A549 (cell line): Measurements from ENCODE around the gene MFN2. TPM values are rescaled to one million over a fixed set of nuclear protein-coding genes. Genes with fewer than 3 reads are reported as not detected.
A peak's percentile ranks its signal among the peaks of the same experiment; 100 is the strongest.
"Not testable (repeated sequence)": the region's sequence is repeated elsewhere in the genome, so short reads cannot be mapped to it uniquely, and the experiment has no call there.

ENCODE experiments used
- ATAC-seq, 2 experiments: fragments of 200-7000 bp in 1 of 2; fragments of >200 bp in 1 of 2; cut with Nextera tagmentation in 1 of 2; cut with Tn5 transposase in 1 of 2; 3 replicates each; pipeline versions ENCODE4 v1.8.0 to v1.9.1; 2018 to 2020; ENCODE audit warnings: mild to moderate bottlenecking in 1 of 2, moderate library complexity in 1 of 2
- CTCF ChIA-PET: fragments of 300-600 bp; sonication (Branson Sonifier 250); formaldehyde crosslinking; extraction: SDS; loops from one replicate; lab custom pipeline; 2021; ENCODE audit warnings: antibody characterized with exemption, inconsistent platforms; lab: Yijun Ruan, JAX
- POLR2A ChIA-PET: fragments of 350-600 bp; formaldehyde crosslinking; extraction: SDS; loops from one replicate; lab custom pipeline; 2021; ENCODE audit warnings: antibody characterized with exemption, inconsistent platforms; lab: Yijun Ruan, JAX
- DNase-seq, 2 experiments: peaks; one replicate each; pipeline versions ENCODE4 v3.0.0 to v3.0.0-alpha.2; 2011 to 2016; ENCODE audit warnings: low read depth in 1 of 2, low spot score in 1 of 2
- FAIRE-seq: peaks from 2 replicates; lab custom pipeline; 2011; peaks lifted over from hg19 to GRCh38; lab: Jason Lieb, UNC
- H3K27ac ChIP-seq, 2 experiments: fragments of >200 bp; sonication (Bioruptor Twin); formaldehyde crosslinking; 3 replicates each; pipeline ENCODE4 v1.5.1; 2016 to 2017
- H3K4me1 ChIP-seq: fragments of >200 bp; sonication (Bioruptor Twin); formaldehyde crosslinking; 3 replicates; pipeline ENCODE4 v1.6.1; 2016
- H3K4me2 ChIP-seq: fragments of >200 bp; sonication (Bioruptor Twin); formaldehyde crosslinking; 3 replicates; pipeline ENCODE4 v1.6.1; 2016
- H3K4me3 ChIP-seq: fragments of >200 bp; sonication (Bioruptor Twin); formaldehyde crosslinking; 3 replicates; pipeline ENCODE4 v1.5.1; 2016
- H3K9me3 ChIP-seq: fragments of >200 bp; sonication (Bioruptor Twin); formaldehyde crosslinking; 3 replicates; pipeline ENCODE4 v1.6.1; 2016
- BHLHE40 ChIP-seq: IDR thresholded peaks from 2 replicates; pipeline ENCODE4 v1.6.1; 2012; ENCODE audit warnings: low read depth, low read length, inconsistent platforms
- CBX8 ChIP-seq: fragments of 200-600 bp; sonication (generic); IDR thresholded peaks from 2 replicates; pipeline ENCODE4 v1.6.1; 2016
- CTCF ChIP-seq: fragments of >200 bp; sonication (Bioruptor Twin); formaldehyde crosslinking; IDR thresholded peaks from 3 replicates; pipeline ENCODE4 v1.5.1; 2016
- ELK1 ChIP-seq: fragments of 150-350 bp; IDR thresholded peaks from 2 replicates; pipeline ENCODE4 v1.6.1; 2014; ENCODE audit warnings: low read depth, mild to moderate bottlenecking, low read length
- ESRRA ChIP-seq: fragments of 150-350 bp; IDR thresholded peaks from 2 replicates; pipeline ENCODE4 v1.6.1; 2014; ENCODE audit warnings: mild to moderate bottlenecking, low read length, borderline replicate concordance
- FOSB ChIP-seq: fragments of 250-450 bp; sonication (Bioruptor Pico); IDR thresholded peaks from 2 replicates; pipeline ENCODE4 v1.5.0; 2020; ENCODE audit warnings: mild to moderate bottlenecking, moderate library complexity
- FOXS1 ChIP-seq: fragments of 250-450 bp; sonication (Bioruptor Pico); IDR thresholded peaks from 2 replicates; pipeline ENCODE4 v1.5.0; 2020; ENCODE audit warnings: mild to moderate bottlenecking, moderate library complexity
- HEYL ChIP-seq: fragments of 250-450 bp; sonication (Bioruptor Pico); IDR thresholded peaks from 2 replicates; pipeline ENCODE4 v1.8.0; 2021; ENCODE audit warnings: mild to moderate bottlenecking, moderate library complexity
- HMGXB4 ChIP-seq: fragments of 250-450 bp; sonication (Bioruptor Pico); IDR thresholded peaks from 2 replicates; pipeline ENCODE4 v1.5.0; 2021; ENCODE audit warnings: mild to moderate bottlenecking, moderate library complexity, borderline replicate concordance
- HOXB13 ChIP-seq: fragments of 250-450 bp; sonication (Bioruptor Pico); IDR thresholded peaks from 2 replicates; pipeline ENCODE4 v1.5.0; 2020; ENCODE audit warnings: low read depth, mild to moderate bottlenecking, moderate library complexity
- JUN ChIP-seq, 2 experiments: fragments of >200 bp; sonication (Bioruptor Twin); formaldehyde crosslinking; IDR thresholded peaks; 2 replicates in 1 of 2; 3 replicates in 1 of 2; pipeline ENCODE4 v1.6.1; 2016 to 2017
- KDM1A ChIP-seq: fragments of 200-600 bp; sonication (generic); IDR thresholded peaks from 2 replicates; pipeline ENCODE4 v1.6.1; 2016; ENCODE audit warnings: low read depth, mild to moderate bottlenecking
- MAX ChIP-seq: IDR thresholded peaks from 2 replicates; pipeline ENCODE4 v1.6.1; 2012
- MAZ ChIP-seq: fragments of 150-350 bp; IDR thresholded peaks from 2 replicates; pipeline ENCODE4 v1.6.1; 2014; ENCODE audit warnings: antibody characterized with exemption, low read depth, low read length, borderline replicate concordance
- MYC ChIP-seq: IDR thresholded peaks from 2 replicates; pipeline ENCODE4 v1.6.1; 2012; ENCODE audit warnings: mild to moderate bottlenecking, inconsistent platforms, low read length, improper control_type of control experiment, borderline replicate concordance
- RAD21 ChIP-seq, 2 experiments: fragments of >200 bp in 1 of 2; sonication (Bioruptor Twin) in 1 of 2; formaldehyde crosslinking in 1 of 2; IDR thresholded peaks in 1 of 2; conservative IDR thresholded peaks in 1 of 2; 2 replicates in 1 of 2; 3 replicates in 1 of 2; pipeline ENCODE4 v1.6.1; 2012 to 2018; ENCODE audit warnings: inconsistent platforms in 1 of 2
- RARB ChIP-seq: fragments of 250-450 bp; sonication (Bioruptor Pico); IDR thresholded peaks from 2 replicates; pipeline ENCODE4 v1.8.0; 2021; ENCODE audit warnings: mild to moderate bottlenecking, moderate library complexity
- RNF2 ChIP-seq: fragments of 200-600 bp; sonication (generic); IDR thresholded peaks from 2 replicates; pipeline ENCODE4 v1.6.1; 2016; ENCODE audit warnings: low read depth, mild to moderate bottlenecking, antibody characterized with exemption, moderate library complexity, borderline replicate concordance
- SMC3 ChIP-seq: fragments of >200 bp; sonication (Bioruptor Twin); formaldehyde crosslinking; IDR thresholded peaks from 3 replicates; pipeline ENCODE4 v1.6.1; 2018; ENCODE audit warnings: inconsistent platforms
- TFCP2L1 ChIP-seq: fragments of 250-450 bp; sonication (Bioruptor Pico); IDR thresholded peaks from 2 replicates; pipeline ENCODE4 v1.5.0; 2021; ENCODE audit warnings: mild to moderate bottlenecking
- ZC3H11A ChIP-seq: fragments of 450-650 bp; IDR thresholded peaks from 2 replicates; pipeline ENCODE4 v1.6.1; 2014; ENCODE audit warnings: antibody characterized with exemption, mild to moderate bottlenecking
- ZFP36 ChIP-seq: fragments of 450-650 bp; IDR thresholded peaks from 2 replicates; pipeline ENCODE4 v1.6.1; 2014; ENCODE audit warnings: borderline replicate concordance; ENCODE audit not compliant: partially characterized antibody
- WGBS: methylation state at CpG from one replicate; pipeline ENCODE4 v1.1.6; 2017; ENCODE audit errors: missing lambda C conversion rate; 5-methylcytosine and 5-hydroxymethylcytosine counted together
- polyA plus RNA-seq, 4 experiments: library from polyadenylated mRNA; depleted of rRNA in 3 of 4; stranded (reverse); fragments of >200 nt; fragmentation: RNase III in 1 of 4; extraction: RNeasy Plus Mini Kit Qiagen cat#74134 plus additional on column Dnase treatment in 1 of 4; gene quantifications; 2 replicates in 3 of 4; 3 replicates in 1 of 4; pipeline ENCODE4 v1.2.3, GENCODE V29; 2011 to 2017

The MFN2 gene
- polyA plus RNA-seq, 2 of the 4 experiments (the other 2 are of a cell fraction), result 34.7 to 36.8 TPM

GRCh38 chr1:12031039-12031980 is 51.1 kb downstream of the MFN2 start:
- no peak overlapping the region for H3K4me3 ChIP-seq
- H3K27ac ChIP-seq, result no peak overlapping the region
- H3K4me2 ChIP-seq, result no peak overlapping the region
- ChIA-PET CTCF (interaction anchor here (0.6 to 1.9 kb wide), 14 partner anchors 9 to 1487 kb away, joined by 3 to 6 read pairs (median 4); no protein-coding TSS in a partner anchor), POLR2A (interaction anchor here (0.6 kb wide), 1 partner anchor 10 kb away, joined by 4 read pairs; no protein-coding TSS in a partner anchor)
- no peaks in the 10 kb centered on the region for H3K9me3 ChIP-seq
- TF ChIP-seq CTCF (peak; percentile 42), BHLHE40 (no peak), SMC3 (0 out of 3 replicates have a peak, but pooled peaks have one; percentile 8), RAD21 (conservative IDR thresholded peaks at IDR 0.05 in 1 of 2, IDR thresholded peaks at IDR 0.05 in 1 of 2) (peak; percentile 45 to 60; a peak in 4 of 5 replicates)
- FAIRE-seq (no peak), DNase-seq (peak; percentile 28 to 45), ATAC-seq (peak; percentile 90 to 94)
- WGBS, result 82% methylated on average over 8 of the region's 20 CpGs
- no peaks in the 10 kb centered on the region for H3K4me1 ChIP-seq

- Histone ChIP-seq H3K4me1 (no peaks in the 10 kb centered on the region), H3K9me3 (no peaks in the 10 kb centered on the region), H3K27ac (no peak overlapping the region), H3K4me3 (no peak overlapping the region), H3K4me2 (no peak overlapping the region)
- FAIRE-seq (no peak), DNase-seq (no peak), ATAC-seq (no peak)
- ChIA-PET POLR2A (no interaction called here), CTCF (interaction anchor here (0.5 to 1.9 kb wide), 4 partner anchors 11 to 781 kb away, joined by 3 to 4 read pairs (median 4); no protein-coding TSS in a partner anchor)
- TF ChIP-seq MAX, result no peak
- TF ChIP-seq ZFP36, result no peak
- no peak for TF ChIP-seq CBX8
- TF ChIP-seq JUN (IDR thresholded peaks at IDR 0.05), result no peak
- no peak for TF ChIP-seq KDM1A
- TF ChIP-seq HOXB13, result no peak
- no peak for TF ChIP-seq ESRRA
- TF ChIP-seq RAD21 (conservative IDR thresholded peaks at IDR 0.05 in 1 of 2, IDR thresholded peaks at IDR 0.05 in 1 of 2), result no peak
- no peak for TF ChIP-seq ZC3H11A
- no peak for TF ChIP-seq FOSB
- no peak for TF ChIP-seq HEYL (CRISPR knock-in tag)
- no peak for TF ChIP-seq SMC3
- WGBS, result 87% methylated on average over 8 of the region's 10 CpGs
These were observed 51.9 kb downstream of the MFN2 start for GRCh38 chr1:12032161-12032621.

GRCh38 chr1:12033441-12033840 is 53.2 kb downstream of the MFN2 start:
- H3K27ac ChIP-seq, POLR2A ChIA-PET, H3K4me2 ChIP-seq, FAIRE-seq, ATAC-seq, DNase-seq, H3K9me3 ChIP-seq, H3K4me3 ChIP-seq, H3K4me1 ChIP-seq: not testable (repeated sequence)
- CTCF ChIA-PET, result interaction anchor here (1.5 kb wide), 1 partner anchor 11 kb away, joined by 3 read pairs; no protein-coding TSS in a partner anchor
- WGBS, result 86% methylated on average over 3 of the region's 5 CpGs

GRCh38 chr1:12034381-12034801 is 54.1 kb downstream of the MFN2 start:
- ATAC-seq, result no peak
- ChIA-PET POLR2A (no interaction called here), CTCF (interaction anchor here (1.5 kb wide), 1 partner anchor 12 kb away, joined by 3 read pairs; no protein-coding TSS in a partner anchor)
- Histone ChIP-seq H3K9me3 (no peaks in the 10 kb centered on the region), H3K4me2 (no peak overlapping the region), H3K4me1 (no peaks in the 10 kb centered on the region), H3K4me3 (no peak overlapping the region), H3K27ac (no peak overlapping the region)
- no peak for FAIRE-seq
- DNase-seq, result no peak
- 76% methylated on average over 7 of the region's 7 CpGs for WGBS
- TF ChIP-seq TFCP2L1, result no peak
- no peak for TF ChIP-seq FOXS1
- TF ChIP-seq HEYL (CRISPR knock-in tag), result no peak
- TF ChIP-seq RNF2, result no peak
- no peak for TF ChIP-seq MAZ
- no peak for TF ChIP-seq RAD21 (conservative IDR thresholded peaks at IDR 0.05 in 1 of 2, IDR thresholded peaks at IDR 0.05 in 1 of 2)
- no peak for TF ChIP-seq ESRRA
- TF ChIP-seq RARB, result no peak
- TF ChIP-seq HMGXB4, result no peak
- no peak for TF ChIP-seq MYC
- TF ChIP-seq ELK1, result no peak
